Measurements from ENCODE around the gene DOCK3.
"Not testable (repeated sequence)": the region's sequence is repeated elsewhere in the genome, so short reads cannot be mapped to it uniquely, and the experiment has no call there.

The DOCK3 gene

GRCh38 chr3:50994537-50994936 is 319.8 kb downstream of the DOCK3 start:
- DNase-seq: no peak

- DNase-seq: no peak
Measured at GRCh38 chr3:50995085-50995824, 320.5 kb downstream of the DOCK3 start.

DNA sequence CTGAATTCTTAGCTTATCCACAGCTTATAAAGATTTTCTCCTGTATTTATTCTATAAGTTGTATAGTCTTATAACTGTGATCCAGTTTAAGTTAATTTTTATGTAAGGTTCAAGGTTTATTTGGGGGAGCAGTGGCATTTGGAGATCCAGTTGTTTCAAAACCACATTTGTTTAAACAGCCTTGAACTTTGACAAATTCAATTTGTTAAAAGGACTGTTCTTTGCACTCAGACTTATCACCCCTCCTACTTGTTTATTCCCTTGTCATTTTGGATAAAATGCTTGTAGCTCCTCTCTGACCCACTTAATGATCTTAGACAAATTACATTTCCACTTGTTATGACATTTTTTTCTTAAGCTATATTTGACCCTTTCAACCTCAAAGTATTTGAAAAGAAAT is 327.8 kb downstream of the DOCK3 start:
- no peak for DNase-seq

GRCh38 chr3:51004235-51004634 is 329.5 kb downstream of the DOCK3 start:
- DNase-seq: no peak

- no peak for DNase-seq
Measured at GRCh38 chr3:51024121-51024520, 349.4 kb downstream of the DOCK3 start.

GRCh38 chr3:51024765-51025632 is 350.3 kb downstream of the DOCK3 start:
- no peak for DNase-seq

- no peak for DNase-seq
Measured at GRCh38 chr3:51031666-51032065, 356.9 kb downstream of the DOCK3 start.

DNA sequence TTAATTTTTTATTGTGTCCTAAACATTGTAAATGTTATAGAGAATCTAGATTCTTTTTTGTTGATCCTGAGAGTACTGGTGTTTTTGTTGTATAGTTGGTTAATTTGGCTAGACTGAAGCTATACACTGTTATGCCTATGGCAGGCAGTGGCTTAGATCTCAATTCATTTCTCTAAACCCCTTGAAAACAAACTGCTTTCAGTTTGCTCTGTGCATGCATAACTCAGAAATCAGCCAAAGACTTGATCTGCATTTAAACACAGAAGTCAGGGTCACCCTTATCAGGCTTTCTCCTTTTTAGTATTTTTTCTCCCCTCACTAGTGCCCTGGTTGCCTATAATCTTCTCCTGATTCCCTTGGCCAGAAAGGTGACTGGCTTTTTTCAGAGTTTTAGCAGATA is 360.9 kb downstream of the DOCK3 start:
- DNase-seq: no peak

GRCh38 chr3:51044982-51045381 is 370.3 kb downstream of the DOCK3 start:
- no peak for DNase-seq

- no peak for DNase-seq
Measured at GRCh38 chr3:51052562-51052961, 377.8 kb downstream of the DOCK3 start.

- no peak for DNase-seq
Measured at GRCh38 chr3:51057121-51057520, 382.4 kb downstream of the DOCK3 start.

DNA sequence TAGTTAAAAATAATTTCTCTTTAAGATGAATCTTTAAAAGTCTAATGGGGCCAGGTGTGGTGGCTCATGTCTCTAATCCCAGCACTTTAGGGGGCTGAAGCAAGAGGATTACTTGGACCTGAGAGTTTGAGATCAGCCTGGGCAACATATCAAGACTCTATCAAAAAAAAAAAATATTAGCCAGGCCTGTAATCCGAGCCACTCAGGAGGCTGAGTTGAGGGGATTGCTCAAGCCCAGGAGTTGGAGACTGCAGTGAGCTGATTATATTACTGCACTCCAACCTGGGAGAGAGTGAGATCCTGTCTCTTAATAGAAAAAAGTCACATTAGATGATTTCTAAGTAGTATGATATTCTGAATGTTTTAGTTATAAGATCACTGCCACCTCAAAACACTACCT is 388.3 kb downstream of the DOCK3 start:
- no peak for DNase-seq

DNA sequence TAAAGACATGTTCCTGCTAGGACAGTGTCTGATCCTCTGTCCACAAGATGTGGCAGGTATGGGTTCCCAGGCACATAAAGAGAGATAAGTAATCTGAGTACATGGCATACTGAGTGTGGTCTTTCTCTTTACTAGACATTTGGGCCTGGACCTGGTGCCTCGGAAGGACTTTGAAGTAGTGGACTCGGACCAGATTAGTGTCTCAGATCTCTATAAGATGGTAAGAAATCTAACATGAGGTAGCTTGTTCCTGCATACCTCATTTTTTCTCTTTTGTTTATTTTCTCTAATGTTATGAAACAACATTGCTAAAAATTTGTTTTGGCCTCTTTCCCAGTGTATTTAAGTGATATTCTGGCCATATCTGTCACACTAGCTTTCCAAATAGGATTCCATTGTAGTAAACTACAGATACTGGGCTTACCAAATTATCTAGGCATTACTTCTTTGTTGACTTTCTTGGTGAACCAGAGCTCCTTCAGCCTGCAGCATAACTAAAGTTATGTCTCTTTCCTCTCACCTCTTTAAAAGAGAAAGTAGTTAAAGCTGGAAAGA is 400.6 kb downstream of the DOCK3 start:
- DNase-seq: no peak

DNA sequence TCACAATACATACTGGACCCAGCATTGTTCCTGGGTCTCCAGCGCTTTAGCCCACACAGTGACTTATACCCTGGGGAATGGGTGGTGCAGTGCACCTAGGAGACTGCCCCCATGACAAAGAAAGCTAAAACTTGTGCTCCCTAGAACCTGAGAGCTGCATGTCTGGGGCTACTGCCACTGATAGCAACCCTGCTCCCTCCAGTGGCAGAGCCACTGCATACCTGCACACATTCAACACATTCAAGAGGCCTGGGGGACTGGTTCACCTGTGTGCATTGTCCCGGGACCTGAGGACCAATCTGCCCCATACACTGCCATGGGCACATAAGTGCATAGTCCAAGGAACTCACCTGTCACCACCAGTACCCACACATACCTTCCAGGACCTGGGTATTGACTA is 407.6 kb downstream of the DOCK3 start:
- no peak for DNase-seq

DNA sequence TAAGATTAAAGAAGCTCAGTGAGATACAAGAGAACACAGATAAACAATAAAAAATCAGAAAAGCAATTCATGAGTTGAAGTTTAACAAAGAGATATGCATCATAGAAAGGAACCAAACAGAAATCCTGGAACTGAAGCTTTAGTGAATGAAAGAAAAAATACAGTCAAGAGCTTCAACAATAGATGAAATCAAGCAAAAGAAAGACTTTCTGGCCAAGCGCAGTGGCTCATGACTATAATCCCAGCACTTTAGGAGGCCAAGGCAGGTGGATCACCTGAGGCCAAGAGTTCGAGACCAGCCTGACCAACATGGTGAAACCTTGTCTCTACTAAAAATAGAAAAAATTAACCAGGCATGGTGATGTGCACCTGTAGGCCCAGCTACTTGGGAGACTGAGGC is 408.8 kb downstream of the DOCK3 start:
- DNase-seq: no peak

DNA sequence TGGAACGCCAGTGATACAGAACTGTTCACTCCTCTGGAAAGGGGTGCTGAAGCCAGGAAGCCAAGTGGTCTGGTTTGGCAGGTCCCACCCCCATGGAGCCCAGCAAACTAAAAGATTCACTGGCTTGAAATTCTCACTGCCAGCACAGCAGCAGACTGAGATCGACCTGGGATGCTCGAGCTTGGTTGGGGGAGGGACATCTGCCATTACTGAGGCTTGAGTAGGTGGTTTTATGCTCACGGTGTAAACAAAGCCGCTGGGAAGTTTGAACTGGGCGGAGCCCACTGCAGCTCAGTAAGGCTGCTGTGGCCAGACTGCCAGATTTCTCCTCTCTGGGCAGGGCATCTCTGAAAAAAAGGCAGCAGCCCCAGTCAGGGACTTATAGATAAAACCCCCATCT is 417.4 kb downstream of the DOCK3 start:
- DNase-seq: not testable (repeated sequence)

- not testable (repeated sequence) for DNase-seq
Measured at GRCh38 chr3:51094838-51095237, 420.1 kb downstream of the DOCK3 start.

DNA sequence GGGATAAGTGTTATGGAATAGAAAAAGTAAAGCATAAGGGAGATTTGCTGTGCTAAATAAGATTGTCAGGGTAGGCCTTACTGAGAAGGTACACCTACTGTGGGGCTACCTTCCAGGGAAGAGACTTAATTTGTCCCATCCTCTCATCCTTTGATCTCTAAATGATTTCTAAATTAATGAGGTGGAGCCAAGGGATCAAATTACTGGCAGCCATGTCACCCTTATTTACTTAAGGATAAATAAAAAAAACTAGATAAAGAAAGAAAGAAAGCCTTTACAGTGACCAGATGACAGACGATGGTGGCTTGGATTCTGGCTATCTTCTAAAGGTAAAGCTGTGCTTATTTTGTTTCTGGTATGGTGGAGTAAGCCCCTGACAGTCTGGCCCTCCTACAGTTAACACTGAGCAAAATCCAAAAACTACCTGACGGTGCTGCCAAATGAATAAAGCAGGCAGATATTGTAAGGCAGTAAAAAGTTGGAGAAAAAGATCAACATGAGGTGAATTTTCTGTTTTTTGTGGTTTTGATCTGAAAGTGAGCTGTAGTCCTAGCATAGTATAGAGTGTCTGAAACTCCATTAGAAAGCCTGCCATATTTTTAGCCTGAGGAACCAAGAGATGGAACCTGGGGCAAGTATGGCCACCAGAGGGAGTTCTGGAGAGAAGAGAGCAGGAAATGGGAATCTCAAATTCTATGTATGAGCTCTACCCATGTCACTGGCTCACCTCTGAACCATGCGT is 425.2 kb downstream of the DOCK3 start:
- DNase-seq: peak; percentile 33

- DNase-seq: no peak
Measured at GRCh38 chr3:51100536-51100851, 425.8 kb downstream of the DOCK3 start.

GRCh38 chr3:51102396-51102795 is 427.7 kb downstream of the DOCK3 start:
- DNase-seq: no peak

- no peak for DNase-seq
Measured at GRCh38 chr3:51106242-51106876, 431.6 kb downstream of the DOCK3 start.

- DNase-seq: no peak
Measured at GRCh38 chr3:51110586-51110985, 435.9 kb downstream of the DOCK3 start.

- no peak for DNase-seq
Measured at GRCh38 chr3:51122944-51123343, 448.2 kb downstream of the DOCK3 start.

Data from inflammatory macrophage treated with lipopolysaccharide for 4 hours (primary cell).